Measurements from ENCODE around the gene ANTXRL. TPM values are rescaled to one million over a fixed set of nuclear protein-coding genes. Genes with fewer than 3 reads are reported as not detected.
"Not testable (repeated sequence)": the region's sequence is repeated elsewhere in the genome, so short reads cannot be mapped to it uniquely, and the experiment has no call there.

ANTXRL gene
- total and polyA plus RNA-seq, 2 experiments from 2014 or later, result not detected

GRCh38 chr10:46247181-46247475 is 39.7 kb upstream of the ANTXRL start:
- 92% methylated on average over 3 of the region's 3 CpGs for WGBS (ENCODE audit: low lambda C conversion rate, missing lambda C conversion rate)
- Histone ChIP-seq H3K79me2 (no peaks in the 10 kb centered on the region), H3K4me2 (no peak overlapping the region), H2AFZ (no peak overlapping the region), H3K4me3 (no peak overlapping the region), H3K4me1 (ENCODE audit: insufficient read depth) (no peaks in the 10 kb centered on the region), H3K27ac (no peak overlapping the region), H3K36me3 (replicated peaks; ENCODE audit: insufficient read depth, low read depth) (no peaks in the 10 kb centered on the region), H4K20me1 (ENCODE audit: insufficient read depth, poor library complexity, severe bottlenecking) (no peaks in the 10 kb centered on the region), H3K9me3 (ENCODE audit: low read depth) (no peaks in the 10 kb centered on the region), H3K9me2 (replicated peaks; ENCODE audit: insufficient read depth) (no peaks in the 10 kb centered on the region), H3K27me3 (no peaks in the 10 kb centered on the region)
- TF ChIP-seq EZH2phosphoT487 (IDR thresholded peaks at IDR 0.05; ENCODE audit: low read depth, severe bottlenecking, unreplicated experiment), result no peak
- no peak for DNase-seq (ENCODE audit: low spot score)

- Histone ChIP-seq H3K4me3 (no peak overlapping the region), H3K4me2 (no peak overlapping the region), H3K9me2 (replicated peaks; ENCODE audit: insufficient read depth) (no peaks in the 10 kb centered on the region), H3K36me3 (replicated peaks; ENCODE audit: insufficient read depth, low read depth) (no peaks in the 10 kb centered on the region), H3K4me1 (ENCODE audit: insufficient read depth) (no peaks in the 10 kb centered on the region), H3K9me3 (ENCODE audit: low read depth) (no peaks in the 10 kb centered on the region), H4K20me1 (ENCODE audit: insufficient read depth, poor library complexity, severe bottlenecking) (no peaks in the 10 kb centered on the region), H3K27ac (no peak overlapping the region), H2AFZ (no peak overlapping the region), H3K79me2 (no peaks in the 10 kb centered on the region), H3K27me3 (no peaks in the 10 kb centered on the region)
- peak; percentile 38 for DNase-seq (ENCODE audit: low spot score)
- TF ChIP-seq EZH2phosphoT487 (IDR thresholded peaks at IDR 0.05; ENCODE audit: low read depth, severe bottlenecking, unreplicated experiment) (no peak), EZH2 (IDR thresholded peaks at IDR 0.05; ENCODE audit: borderline replicate concordance) (no peak), CTCF (IDR thresholded peaks at IDR 0.05; ENCODE audit: poor library complexity) (no peak)
- WGBS (ENCODE audit: low lambda C conversion rate, missing lambda C conversion rate), result 74% methylated on average over 14 of the region's 14 CpGs
Measured at GRCh38 chr10:46247808-46248569, 38.8 kb upstream of the ANTXRL start.

- Histone ChIP-seq H3K4me2 (no peak overlapping the region), H3K79me2 (no peaks in the 10 kb centered on the region), H3K9me2 (replicated peaks; ENCODE audit: insufficient read depth) (no peaks in the 10 kb centered on the region), H3K4me1 (ENCODE audit: insufficient read depth) (no peaks in the 10 kb centered on the region), H3K27me3 (no peaks in the 10 kb centered on the region), H3K9me3 (ENCODE audit: low read depth) (no peaks in the 10 kb centered on the region), H3K36me3 (replicated peaks; ENCODE audit: insufficient read depth, low read depth) (no peaks in the 10 kb centered on the region), H4K20me1 (ENCODE audit: insufficient read depth, poor library complexity, severe bottlenecking) (no peaks in the 10 kb centered on the region), H3K4me3 (no peak overlapping the region), H2AFZ (no peak overlapping the region), H3K27ac (no peak overlapping the region)
- TF ChIP-seq EZH2phosphoT487 (IDR thresholded peaks at IDR 0.05; ENCODE audit: low read depth, severe bottlenecking, unreplicated experiment), result no peak
- no peak for TF ChIP-seq CTCF (IDR thresholded peaks at IDR 0.05; ENCODE audit: poor library complexity)
- no peak for TF ChIP-seq EZH2 (IDR thresholded peaks at IDR 0.05; ENCODE audit: borderline replicate concordance)
- WGBS (ENCODE audit: low lambda C conversion rate, missing lambda C conversion rate), result 82% methylated on average over 10 of the region's 10 CpGs
- no peak for DNase-seq (ENCODE audit: low spot score)
Measured at GRCh38 chr10:46248651-46249146, 38.1 kb upstream of the ANTXRL start.

GRCh38 chr10:46249617-46250344 is 37.0 kb upstream of the ANTXRL start:
- WGBS (ENCODE audit: low lambda C conversion rate, missing lambda C conversion rate), result 91% methylated on average over 7 of the region's 9 CpGs

More at GRCh38 chr10:46249617-46250344, 37.0 kb upstream of the ANTXRL start:
- H2AFZ ChIP-seq; H4K20me1 ChIP-seq (ENCODE audit: insufficient read depth, poor library complexity, severe bottlenecking); H3K27me3 ChIP-seq; H3K4me3 ChIP-seq; H3K4me1 ChIP-seq (ENCODE audit: insufficient read depth); H3K27ac ChIP-seq; H3K9me2 ChIP-seq (replicated peaks; ENCODE audit: insufficient read depth); H3K79me2 ChIP-seq; H3K36me3 ChIP-seq (replicated peaks; ENCODE audit: insufficient read depth, low read depth); H3K4me2 ChIP-seq; H3K9me3 ChIP-seq (ENCODE audit: low read depth); DNase-seq (ENCODE audit: low spot score): not testable (repeated sequence)
